G401.6 (cell line): ENCODE measurements around the gene MYBPH.

Experiments used
- FAIRE-seq: peaks from 2 replicates; lab custom pipeline; 2012; peaks lifted over from hg19 to GRCh38; lab: Jason Lieb, UNC

Gene MYBPH

GRCh38 chr1:203178821-203179666 lies 3.4 kb upstream of the MYBPH start:
- no peak for FAIRE-seq

GRCh38 chr1:203178083-203178482 lies 2.5 kb upstream of the MYBPH start:
- no peak for FAIRE-seq

GRCh38 chr1:203177470-203178039 lies 1.9 kb upstream of the MYBPH start:
- FAIRE-seq = no peak

- no peak for FAIRE-seq
These were observed 1.4 kb upstream of the MYBPH start for GRCh38 chr1:203177036-203177405.

- no peak for FAIRE-seq
These were observed 828 bp upstream of the MYBPH start for GRCh38 chr1:203176273-203177035.

- no peak for FAIRE-seq
These were observed 208 bp upstream of the MYBPH start for GRCh38 chr1:203175827-203176241.

GRCh38 chr1:203174324-203174985 lies 1.2 kb downstream of the MYBPH start:
- no peak for FAIRE-seq

GRCh38 chr1:203173566-203173965 lies 2.1 kb downstream of the MYBPH start:
- FAIRE-seq = no peak

- FAIRE-seq = no peak
These were observed 2.5 kb downstream of the MYBPH start for GRCh38 chr1:203173011-203173555.

- FAIRE-seq = no peak
These were observed 3.2 kb downstream of the MYBPH start for GRCh38 chr1:203172184-203173010.

GRCh38 chr1:203171341-203172183 lies 4.1 kb downstream of the MYBPH start:
- no peak for FAIRE-seq

- FAIRE-seq = no peak
These were observed 4.8 kb downstream of the MYBPH start for GRCh38 chr1:203170625-203171330.

- FAIRE-seq = no peak
These were observed 5.7 kb downstream of the MYBPH start for GRCh38 chr1:203169770-203170520.

- no peak for FAIRE-seq
These were observed 6.6 kb downstream of the MYBPH start for GRCh38 chr1:203168991-203169390.

- FAIRE-seq = no peak
These were observed 7.3 kb downstream of the MYBPH start for GRCh38 chr1:203168256-203168786.

- no peak for FAIRE-seq
These were observed 7.8 kb downstream of the MYBPH start for GRCh38 chr1:203167913-203168200.

- FAIRE-seq = no peak
These were observed 8.4 kb downstream of the MYBPH start for GRCh38 chr1:203167026-203167912.
